HG03521 (cell line): Measurements from ENCODE around the gene AIM2.
"Not testable (repeated sequence)": the region's sequence is repeated elsewhere in the genome, so short reads cannot be mapped to it uniquely, and the experiment has no call there.

ENCODE experiments used
- ATAC-seq: cut with Tn5 transposase; IDR thresholded peaks from one replicate; pipeline ENCODE4 v1.9.1; 2021; ENCODE audit warnings: mild to moderate bottlenecking, moderate library complexity; ENCODE audit not compliant: unreplicated experiment

Gene AIM2, protein sequence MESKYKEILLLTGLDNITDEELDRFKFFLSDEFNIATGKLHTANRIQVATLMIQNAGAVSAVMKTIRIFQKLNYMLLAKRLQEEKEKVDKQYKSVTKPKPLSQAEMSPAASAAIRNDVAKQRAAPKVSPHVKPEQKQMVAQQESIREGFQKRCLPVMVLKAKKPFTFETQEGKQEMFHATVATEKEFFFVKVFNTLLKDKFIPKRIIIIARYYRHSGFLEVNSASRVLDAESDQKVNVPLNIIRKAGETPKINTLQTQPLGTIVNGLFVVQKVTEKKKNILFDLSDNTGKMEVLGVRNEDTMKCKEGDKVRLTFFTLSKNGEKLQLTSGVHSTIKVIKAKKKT

DNA sequence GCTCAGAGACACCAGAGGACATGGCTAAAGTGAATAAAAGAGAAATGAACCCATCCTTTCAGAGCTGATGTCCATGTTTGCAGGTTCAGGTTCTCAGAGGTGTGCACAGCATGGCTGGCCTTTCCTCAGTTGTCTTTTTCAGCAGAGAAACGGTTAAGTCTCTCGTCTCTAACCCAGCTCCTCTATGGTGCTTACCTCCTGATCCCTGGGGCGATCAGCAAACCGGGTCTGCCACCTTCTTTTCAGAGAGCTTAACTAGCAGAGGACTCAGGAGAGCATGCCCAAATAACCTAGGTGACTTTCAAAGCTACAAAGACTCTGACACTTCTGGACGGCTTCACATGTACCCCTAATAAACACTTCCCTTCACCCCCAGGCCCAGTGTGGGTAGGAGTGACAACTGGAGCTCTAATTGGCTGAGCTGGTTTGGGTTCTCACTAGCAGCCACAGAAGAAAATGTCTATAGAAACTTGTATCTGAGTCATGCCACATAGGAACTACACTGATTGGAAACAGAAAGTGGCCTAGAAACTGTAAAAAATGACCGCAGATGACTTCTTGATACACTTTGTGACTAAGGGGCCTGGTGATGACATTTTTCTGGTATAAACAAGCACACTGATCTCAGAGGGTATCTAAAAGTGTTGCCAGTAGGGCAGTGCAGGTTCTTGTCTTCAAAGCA, at the start of gene AIM2:
Gene AIM2 (minus strand): TSS at position 329 of the 682 bp plus-strand sequence. CDS start 3,267 bp downstream, outside the sequence.
- ATAC-seq: peak; percentile 90

DNA sequence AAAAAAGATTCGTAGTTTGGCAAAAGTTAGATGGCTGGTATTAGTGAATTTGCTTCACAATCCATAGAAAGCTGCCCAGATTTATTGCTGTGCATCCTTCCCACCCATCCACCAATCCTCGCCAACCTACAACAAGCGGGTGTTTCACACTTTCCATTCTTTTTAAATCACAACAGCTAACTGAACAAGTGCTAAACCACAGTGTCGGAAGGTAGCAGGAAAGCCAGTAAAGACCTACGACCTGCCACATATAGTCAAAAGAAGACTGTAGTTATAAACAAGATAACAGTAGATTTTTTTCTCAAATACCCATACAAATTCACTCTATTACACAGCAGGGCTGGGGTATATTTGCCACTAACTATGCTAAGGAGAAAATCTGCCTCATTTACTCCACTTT, 47.0 kb upstream of the AIM2 start:
- no peak for ATAC-seq

DNA sequence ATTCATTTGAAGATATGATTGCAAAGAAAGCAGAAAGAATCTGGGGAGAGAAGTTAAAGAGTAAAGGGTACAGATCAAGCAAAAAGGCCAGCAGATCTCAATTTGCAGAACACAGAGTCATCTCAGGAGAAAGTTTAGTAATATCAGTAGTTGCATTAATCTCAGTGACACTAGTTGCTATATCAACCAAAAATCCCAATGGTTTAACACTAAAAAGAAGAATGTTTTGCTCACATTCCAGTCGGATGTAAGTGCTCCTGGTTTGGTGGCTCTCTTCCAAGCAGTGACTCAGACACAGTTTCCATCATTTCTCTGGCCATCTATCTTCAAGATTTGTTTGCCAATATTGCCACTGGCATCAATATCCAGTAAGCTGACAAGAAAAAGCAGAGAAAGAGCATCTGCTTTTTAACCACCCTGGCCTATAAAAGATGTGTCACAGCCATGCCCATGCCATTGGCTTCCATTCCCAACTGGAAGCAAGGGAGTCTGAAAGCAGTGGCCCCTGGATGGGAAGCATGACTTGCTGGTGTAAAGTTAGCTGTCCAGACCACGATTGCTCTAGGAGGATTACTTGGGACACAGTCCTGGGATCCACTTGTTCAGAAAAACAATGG, 45.5 kb upstream of the AIM2 start:
- peak; percentile 45 for ATAC-seq

DNA sequence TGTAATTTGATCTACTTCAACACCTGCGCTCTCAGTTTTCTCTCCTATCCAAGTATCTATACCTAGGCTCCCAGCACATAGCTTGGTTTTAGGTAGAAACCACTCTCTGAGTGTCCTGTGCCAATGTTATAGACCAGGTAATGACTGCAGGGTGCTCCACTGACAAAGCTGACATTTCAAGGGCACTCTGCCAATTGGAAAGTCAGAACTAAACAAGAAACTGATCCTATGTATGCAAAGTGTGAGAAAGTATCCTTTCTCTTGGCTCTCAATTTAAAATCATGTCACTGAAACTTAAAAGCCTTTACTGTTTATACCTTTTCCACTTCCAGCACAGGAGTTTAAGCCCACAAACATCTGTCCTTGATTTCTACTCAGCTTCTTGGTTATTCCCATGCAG, 45.0 kb upstream of the AIM2 start:
- ATAC-seq: no peak

DNA sequence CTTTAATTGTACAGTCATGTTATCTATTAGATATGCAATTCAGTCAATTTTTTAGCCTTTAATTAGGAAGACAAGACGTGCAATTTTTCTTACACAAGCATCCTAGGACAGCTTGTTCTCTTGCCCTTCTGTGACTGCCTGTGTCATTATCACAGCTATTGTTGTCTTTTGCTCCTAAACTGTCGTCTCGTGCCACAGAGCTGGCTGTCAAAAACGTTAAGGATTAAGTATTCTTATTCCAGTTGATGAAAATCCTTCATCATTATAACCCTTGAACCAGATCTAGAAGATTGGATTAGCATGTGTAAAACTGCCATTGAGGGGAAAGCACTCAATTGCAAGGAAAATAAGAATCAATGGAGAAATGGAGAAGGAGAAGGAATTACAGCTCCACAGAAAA, 43.8 kb upstream of the AIM2 start:
- ATAC-seq: no peak

DNA sequence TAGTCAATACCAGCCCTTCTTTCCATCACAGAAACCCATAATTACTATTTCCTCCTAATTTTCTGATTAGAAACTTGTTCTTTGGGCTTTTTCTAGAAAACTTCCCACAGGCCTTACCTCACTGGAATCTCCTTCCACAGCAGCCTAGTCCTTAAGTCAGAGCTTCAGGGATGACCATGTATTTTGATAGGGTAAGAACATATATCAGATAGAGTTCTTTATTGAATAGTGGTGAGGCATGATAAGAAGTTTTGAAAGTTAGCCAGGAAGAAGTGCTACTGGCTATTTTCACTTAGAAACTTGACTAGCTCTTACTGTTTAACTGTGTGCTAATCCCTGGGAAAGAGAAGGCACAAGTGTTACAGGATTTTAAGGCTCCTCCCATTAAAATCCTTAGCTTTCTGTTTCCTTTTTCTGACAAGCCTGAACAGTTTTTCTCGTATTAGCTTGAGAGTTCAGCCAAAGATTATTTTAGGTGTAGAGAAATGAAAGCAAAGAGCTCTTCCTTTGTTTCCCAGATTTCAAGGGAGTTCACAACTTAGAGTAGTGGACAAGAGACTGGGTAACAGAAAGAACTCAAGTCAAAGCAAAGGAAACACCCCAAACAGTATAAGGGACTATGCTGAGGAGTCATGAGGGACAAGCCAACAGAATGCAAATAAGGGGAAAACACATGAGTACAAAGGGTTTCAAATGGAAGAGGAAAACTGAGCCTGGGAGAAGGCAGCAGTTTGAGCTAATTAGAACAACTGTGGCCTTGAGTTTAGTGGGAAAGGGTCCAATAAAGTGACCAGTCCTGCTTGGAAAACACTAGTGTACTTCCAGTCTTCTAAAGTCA, 37.2 kb upstream of the AIM2 start:
- no peak for ATAC-seq

DNA sequence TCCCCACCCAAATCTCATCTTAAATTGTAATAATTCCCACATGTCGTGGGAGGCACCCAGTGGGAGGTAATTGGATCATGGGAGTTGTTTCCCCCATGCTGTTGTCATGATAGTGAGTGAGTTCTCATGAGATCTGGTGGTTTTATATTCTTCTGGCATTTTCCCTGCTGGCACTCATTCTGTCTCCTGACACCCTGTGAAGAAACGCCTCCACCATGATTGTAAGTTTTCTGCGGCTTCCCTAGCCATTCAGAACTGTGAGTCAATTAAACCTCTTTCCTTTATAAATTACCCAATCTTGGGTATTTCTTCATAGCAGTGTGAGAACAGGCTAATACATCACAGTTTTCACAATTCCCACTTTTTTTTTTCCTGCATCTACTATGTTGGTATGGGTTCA, 26.5 kb upstream of the AIM2 start:
- ATAC-seq: not testable (repeated sequence)

DNA sequence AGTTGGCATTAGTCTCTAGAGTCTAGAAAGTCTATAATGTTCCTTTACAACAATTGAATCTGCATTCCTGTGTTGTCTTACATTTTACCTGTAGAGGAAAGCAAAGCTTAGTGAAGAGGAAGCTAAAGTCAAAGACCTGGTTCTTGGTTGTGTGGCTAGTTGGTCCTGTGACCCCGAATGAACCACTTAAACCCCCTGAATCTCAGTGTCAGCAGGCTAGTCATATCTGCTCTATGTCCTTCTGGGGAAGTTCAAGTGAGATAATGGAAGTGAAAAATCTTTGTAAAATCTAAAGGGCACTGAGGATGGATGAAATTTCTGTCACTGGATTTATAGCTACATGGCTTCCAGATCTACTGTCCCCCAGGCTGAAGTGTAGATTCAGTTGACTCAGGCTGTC, 24.0 kb upstream of the AIM2 start:
- no peak for ATAC-seq

DNA sequence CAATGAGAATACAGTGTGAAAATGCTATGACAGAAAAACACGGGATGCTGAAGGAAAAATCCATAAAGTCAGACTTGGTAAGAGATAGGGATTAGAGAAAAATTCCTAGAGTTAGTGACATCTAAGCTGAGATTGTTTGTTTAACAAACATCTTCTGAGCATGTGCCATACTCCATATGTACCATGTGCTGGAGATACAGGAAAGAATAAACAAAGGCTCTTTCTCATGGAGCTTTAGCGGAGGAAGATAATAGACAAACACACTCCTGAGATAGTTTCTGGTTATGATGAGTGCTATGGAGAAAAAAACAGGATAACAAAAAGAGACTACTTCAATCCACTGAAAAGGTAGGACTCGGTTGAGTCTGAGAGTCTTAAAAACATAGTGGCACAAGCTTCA, 22.0 kb upstream of the AIM2 start:
- no peak for ATAC-seq

DNA sequence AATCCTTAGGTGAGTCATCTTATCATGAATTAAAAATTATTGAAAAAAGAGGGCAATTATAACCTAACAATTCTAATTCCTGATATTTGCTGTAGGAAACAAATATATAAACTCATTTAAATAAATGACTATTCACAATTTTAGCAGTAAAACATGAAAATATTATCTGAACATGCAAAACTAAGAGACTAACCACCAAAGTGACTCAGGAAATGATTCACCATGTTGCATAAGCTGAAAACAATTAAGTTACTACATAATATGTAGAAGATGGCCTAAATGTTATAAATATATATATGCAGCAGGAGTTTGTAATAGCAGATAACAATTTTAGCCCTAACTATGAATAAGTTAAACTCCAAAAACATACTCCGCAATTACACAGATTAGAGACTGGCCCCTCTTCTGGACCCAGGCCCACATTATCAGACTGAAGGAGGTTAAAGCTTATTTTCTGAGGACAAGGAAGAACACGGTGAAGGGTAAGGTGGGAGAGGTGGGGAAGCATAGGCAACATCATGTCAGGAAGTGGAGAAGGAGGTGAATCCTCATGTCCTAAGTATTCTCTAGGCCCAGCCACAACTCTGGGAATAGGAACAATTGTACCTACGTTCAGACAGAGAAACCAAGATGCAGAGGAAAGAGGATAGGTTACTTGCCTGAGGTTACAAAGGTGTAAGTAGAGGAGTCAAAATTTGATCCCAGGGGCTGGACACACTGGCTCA, 15.6 kb upstream of the AIM2 start:
- no peak for ATAC-seq

DNA sequence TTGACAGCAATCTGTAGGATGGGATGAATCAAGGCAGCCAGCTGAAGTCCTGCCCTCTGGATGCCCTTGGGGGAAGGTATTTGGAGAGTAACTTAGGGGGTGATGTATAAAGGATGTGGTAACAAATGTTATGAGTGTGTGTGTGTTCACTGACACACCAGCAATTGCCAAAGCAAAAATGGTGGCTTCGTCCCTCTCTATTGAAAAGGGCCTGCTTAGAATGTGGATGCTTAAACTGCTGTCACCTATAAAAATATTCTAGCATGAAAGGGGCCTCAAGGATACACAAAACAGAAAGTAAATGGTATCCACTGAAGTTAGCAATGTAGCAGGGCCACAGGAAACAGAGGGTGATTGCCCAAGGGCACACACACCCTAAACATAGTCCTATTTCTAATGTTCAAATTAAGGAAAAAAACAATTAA, 15.1 kb upstream of the AIM2 start:
- no peak for ATAC-seq

DNA sequence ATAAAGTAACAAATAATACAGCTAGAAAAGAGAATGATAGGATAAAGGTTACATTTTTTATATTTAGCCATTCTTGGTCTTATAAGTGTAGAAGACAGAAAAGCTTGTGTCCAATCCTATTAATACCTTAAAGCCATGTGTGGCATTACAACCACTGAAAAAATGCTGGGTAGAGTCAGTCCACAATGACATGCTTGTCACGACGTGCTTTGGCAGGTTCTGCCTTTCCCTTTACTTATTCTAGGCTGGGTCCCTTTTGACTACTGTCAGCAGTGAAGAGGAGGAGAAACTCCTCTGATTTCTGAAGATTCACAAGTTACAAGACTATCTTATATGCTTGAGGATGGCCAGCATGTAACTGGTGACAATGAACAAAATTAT, 14.6 kb upstream of the AIM2 start:
- no peak for ATAC-seq

DNA sequence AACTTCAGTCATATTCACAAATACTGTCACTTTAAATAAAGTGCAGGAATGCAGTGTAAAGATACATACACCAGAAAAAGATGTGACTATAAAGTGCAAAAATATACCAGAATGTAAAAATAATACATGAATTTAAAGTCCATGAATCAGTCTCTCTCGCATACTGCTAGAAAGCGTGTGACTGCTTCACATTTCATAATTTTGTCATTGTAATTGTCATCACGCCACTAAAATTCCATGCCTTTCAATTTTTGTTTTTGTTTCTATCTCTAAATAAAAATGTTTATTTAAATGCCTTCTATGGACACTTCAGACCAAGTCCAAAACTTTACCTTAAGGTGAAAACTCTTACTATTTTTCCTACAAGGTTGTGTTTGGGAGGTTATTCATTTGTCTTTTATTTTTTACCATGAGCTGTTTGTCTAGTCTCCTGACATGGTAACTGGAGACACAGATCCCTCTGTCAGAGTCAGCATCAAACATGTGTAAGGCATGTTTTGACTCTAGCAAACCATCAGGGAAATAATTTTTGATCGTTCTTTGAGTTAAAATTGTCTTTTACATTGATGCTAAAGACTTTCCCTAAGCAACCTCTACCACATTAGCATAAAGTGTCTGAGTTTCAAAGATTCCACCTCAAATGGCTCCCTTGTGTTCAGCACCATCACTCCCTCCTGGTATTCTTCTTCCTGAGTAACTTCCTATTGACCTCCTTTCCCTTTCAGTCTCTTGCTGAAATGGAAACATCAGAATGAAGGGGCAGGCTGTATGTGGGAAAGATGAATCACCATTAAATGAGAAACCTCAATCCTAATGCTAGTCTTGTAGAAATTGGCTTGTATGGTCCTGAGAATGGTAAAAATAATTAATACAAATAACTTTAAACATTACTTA, 14.0 kb upstream of the AIM2 start:
- no peak for ATAC-seq

DNA sequence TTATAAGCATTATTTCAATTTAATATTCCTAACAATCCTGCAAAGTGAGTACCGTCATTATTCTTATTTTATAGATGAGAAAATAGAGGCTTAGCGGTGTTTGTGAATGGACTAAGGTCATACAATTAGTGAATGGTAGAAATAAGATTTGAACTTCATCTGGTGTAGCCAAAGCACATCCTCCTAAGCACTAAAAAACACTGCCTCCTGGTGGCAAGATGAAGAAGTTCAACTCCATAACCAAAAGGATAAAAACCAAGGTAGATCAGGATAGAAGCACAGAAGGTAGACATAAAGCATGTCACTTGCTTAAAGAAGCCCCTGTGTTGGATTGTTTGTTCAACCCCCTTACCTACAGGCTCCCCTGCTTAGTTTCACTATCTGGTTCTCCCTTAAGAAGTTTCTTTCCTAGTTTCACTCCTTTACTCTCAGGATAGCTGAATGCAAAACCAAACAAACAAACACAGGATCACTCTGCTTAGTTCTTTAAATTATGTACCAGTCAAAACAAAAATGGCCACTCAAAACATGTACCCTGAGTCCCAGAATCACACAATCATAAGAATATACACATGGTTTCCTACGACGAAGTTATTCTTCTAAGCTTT, 12.7 kb upstream of the AIM2 start:
- no peak for ATAC-seq

DNA sequence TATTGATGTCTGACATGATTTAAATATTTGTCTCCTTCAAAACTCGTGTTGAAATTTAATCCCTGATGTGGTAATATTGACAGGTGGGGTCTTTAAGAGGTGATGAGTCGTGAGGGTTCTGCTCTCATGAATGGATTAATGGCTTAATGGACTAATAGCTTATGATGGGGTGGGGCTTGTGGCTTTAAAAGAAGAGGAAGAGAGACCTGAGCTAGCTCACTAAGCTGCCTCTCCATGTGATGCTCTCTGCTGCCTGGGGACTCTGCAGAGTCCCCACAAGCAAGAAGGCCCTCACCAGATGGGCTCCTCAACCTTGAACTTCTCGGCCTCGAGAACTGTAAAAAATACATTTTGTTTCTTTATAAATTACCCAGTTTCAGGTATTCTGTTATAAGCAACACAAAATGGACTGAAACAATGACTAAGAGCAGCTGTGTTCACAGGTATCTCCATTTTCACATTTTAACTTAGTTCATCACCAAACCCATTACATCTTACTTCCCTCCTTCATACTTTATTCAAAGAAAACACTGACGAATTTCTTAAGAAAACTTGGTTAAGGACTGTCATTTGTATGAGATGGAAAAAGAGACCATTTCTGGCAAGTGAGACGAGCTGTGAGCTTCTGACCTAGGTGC, 12.1 kb upstream of the AIM2 start:
- no peak for ATAC-seq

DNA sequence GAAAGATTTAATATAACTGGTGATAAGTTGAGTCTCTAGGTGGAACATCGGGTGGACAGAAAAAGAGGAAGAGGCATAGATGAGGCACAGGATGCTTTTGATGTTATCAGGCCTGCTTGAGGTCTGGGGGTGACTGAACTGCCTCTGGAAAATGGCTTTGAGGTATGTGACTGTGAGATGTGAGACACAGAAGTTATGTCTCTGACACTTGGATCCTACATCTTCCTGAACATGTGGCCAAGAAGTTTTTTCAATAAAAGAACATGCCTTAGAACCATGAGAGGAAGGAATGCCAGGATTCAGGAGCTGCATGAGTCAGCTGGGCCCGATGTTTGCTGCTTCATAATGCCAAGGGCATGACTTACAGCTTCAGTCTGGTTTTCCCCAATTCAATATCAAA, 11.5 kb upstream of the AIM2 start:
- no peak for ATAC-seq

DNA sequence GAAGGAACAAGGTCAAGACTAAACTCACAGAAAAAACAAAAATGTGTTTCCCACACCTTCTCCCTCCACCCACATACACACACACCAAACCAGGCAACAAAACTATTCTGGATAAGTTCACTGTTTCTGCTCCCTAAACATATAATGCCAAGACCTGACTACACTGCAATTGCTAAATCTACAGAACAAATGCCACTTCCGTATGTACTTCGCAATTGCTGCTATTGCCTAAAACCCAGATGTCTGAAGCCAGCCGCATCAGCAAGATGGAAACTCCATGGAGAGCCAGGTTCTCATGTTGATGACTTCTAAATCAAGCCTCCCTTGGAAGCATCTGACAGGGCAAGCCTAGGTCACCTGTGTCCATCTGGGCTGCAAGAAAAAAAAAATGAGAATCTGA, 8.3 kb upstream of the AIM2 start:
- no peak for ATAC-seq

DNA sequence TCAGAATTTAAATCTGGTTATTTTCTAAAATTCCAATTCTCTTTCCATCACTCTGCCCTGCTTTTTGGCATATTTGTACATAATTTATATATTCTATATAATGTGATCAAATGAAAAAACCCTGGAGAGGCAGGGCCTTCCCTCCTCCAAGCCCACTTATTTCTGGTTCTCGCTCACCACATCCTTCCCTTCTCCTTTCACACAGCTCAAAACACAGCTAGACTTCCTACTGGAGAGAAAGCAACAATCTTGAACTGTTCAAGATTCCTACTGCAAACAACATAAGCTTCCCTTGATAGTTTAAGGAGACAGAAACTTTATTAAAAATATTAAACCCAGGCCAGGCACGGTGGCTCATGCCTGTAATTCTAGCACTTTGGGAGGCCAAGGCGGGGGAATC, 7.6 kb upstream of the AIM2 start:
- ATAC-seq: no peak

DNA sequence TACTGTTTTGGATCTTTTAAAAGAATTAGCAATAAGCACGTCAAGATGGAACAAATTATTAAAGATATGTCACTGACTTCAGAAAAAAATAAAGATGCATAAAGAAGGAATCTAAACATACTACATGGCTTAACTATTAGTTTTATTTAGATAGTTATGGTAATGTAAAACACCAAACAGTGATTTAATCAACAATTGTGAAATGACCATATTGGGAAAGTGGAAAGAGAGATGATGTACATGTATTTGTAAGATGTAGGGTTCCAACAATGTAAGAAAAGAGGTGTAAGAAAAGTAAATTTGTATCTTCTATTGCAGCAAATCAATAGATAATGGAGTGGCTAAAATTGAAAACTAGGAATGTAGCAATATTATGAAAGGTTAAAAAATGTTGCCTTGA, 6.4 kb upstream of the AIM2 start:
- no peak for ATAC-seq
